T-helper 1 cell treated with Interleukin-12 subunit alpha and Interleukin-12 subunit beta and Interleukin-4 antibody, amounts not matched to agents 30 μg/mL and 1 μg/mL, for 36 hours (primary cell): ENCODE results near the gene KNDC1.

Experiments used
- H3K27ac Mint-ChIP-seq: one replicate; pipeline ENCODE4 v1.8.0; 2021; ENCODE audit warnings: mild to moderate bottlenecking, mixed read lengths
- H3K27me3 Mint-ChIP-seq: one replicate; pipeline ENCODE4 v1.8.0; 2021; ENCODE audit warnings: low read depth, mixed read lengths
- H3K36me3 Mint-ChIP-seq: one replicate; pipeline ENCODE4 v1.8.0; 2021; ENCODE audit warnings: low read depth, mixed read lengths
- H3K4me1 Mint-ChIP-seq: one replicate; pipeline ENCODE4 v1.8.0; 2021; ENCODE audit warnings: low read depth, mixed read lengths
- H3K4me3 Mint-ChIP-seq: one replicate; pipeline ENCODE4 v1.8.0; 2021; ENCODE audit warnings: mild to moderate bottlenecking, moderate library complexity, mixed read lengths
- H3K9me3 Mint-ChIP-seq: one replicate; pipeline ENCODE4 v1.8.0; 2021; ENCODE audit warnings: mixed read lengths

Gene KNDC1

DNA sequence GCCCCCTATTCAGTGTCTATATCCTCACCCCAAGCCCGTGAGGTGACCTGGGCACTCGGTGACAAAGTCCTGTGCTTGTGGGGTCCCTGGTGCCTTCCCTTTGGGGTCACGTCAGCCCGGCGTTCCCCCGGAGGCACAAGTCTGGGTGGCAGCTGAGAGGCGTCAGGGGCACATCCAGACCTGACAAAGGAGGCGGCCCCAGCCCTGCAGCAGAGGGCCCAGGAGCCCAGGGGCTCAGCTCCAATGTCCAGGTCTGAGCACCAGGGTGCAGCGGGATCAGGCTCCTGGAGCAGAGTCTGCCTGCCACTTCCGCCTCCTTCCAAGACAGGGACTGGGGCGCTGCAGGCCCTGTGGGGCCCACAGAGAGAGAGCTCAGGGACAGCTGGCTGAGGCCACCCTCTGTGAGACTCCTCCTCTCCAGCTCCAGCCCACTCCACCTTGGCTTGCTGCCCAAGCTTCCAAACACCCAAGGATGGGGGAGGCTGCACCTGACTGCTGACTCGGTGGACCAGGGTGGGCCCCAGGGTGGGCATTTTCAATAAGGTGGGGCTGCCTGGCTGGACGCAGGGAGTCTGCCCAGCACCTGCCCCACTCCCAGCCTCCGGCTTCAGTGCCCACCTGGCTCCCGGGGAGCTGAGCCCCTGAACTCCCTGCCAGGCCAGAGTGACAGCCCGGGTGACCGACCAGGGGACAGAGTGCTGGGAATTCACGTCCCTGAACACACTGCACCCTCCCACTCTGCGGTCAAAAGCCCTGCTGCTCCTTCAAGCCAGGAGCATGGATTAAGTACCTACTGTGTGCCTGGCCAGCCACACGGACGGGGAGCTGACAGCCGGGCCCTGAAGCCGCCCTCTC lies 1.0 kb upstream of the KNDC1 start:
- Mint-ChIP-seq H3K27ac (no peak overlapping the region), H3K36me3 (no peaks in the 10 kb centered on the region), H3K9me3 (no peaks in the 10 kb centered on the region), H3K4me1 (no peaks in the 10 kb centered on the region), H3K27me3 (peaks cover 7% of the 10 kb centered on the region), H3K4me3 (no peak overlapping the region)

- Mint-ChIP-seq H3K27me3 (peaks cover 7% of the 10 kb centered on the region), H3K36me3 (no peaks in the 10 kb centered on the region), H3K4me3 (no peak overlapping the region), H3K4me1 (no peaks in the 10 kb centered on the region), H3K9me3 (no peaks in the 10 kb centered on the region), H3K27ac (no peak overlapping the region)
Observed at GRCh38 chr10:133159611-133159949, 439 bp upstream of the KNDC1 start.

GRCh38 chr10:133160826-133161471 lies 930 bp downstream of the KNDC1 start:
- H3K4me1 Mint-ChIP-seq, result no peaks in the 10 kb centered on the region
- peaks cover 7% of the 10 kb centered on the region for H3K27me3 Mint-ChIP-seq
- H3K36me3 Mint-ChIP-seq, result no peaks in the 10 kb centered on the region
- no peak overlapping the region for H3K4me3 Mint-ChIP-seq
- H3K27ac Mint-ChIP-seq, result no peak overlapping the region
- no peaks in the 10 kb centered on the region for H3K9me3 Mint-ChIP-seq

DNA sequence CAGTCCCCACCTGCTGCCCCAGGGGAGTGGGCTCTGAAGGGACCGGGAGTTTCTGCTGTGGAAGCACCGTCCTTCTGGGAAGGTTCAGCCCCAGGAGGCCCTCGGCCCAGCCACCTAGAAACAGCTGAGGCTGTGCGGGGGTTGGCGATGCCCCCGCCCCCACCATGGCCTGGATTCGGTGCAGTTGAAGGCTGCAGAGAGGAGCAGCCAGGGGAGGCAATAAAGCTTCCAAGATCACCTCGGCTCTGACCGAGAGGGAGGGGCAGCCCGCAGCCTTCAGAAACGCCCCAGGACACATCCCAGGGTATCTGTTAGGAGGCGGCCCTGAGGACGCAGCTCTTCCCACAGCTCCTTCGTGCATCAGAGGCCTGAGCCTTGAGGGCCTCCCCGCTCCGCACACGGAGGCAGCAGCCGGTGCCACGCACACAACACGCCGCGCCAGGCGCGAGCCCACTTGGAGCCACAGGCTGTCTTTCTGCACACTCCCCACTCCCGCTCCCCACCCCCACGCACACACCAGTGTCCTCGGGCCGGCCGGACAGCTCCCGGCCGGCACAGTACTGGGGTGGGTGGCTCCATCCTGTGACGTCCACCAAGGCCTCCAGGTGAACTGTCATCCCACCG lies 1.6 kb downstream of the KNDC1 start:
- no peaks in the 10 kb centered on the region for H3K36me3 Mint-ChIP-seq
- no peak overlapping the region for H3K4me3 Mint-ChIP-seq
- H3K4me1 Mint-ChIP-seq, result no peaks in the 10 kb centered on the region
- peaks cover 7% of the 10 kb centered on the region for H3K27me3 Mint-ChIP-seq
- H3K27ac Mint-ChIP-seq, result no peak overlapping the region
- no peaks in the 10 kb centered on the region for H3K9me3 Mint-ChIP-seq

DNA sequence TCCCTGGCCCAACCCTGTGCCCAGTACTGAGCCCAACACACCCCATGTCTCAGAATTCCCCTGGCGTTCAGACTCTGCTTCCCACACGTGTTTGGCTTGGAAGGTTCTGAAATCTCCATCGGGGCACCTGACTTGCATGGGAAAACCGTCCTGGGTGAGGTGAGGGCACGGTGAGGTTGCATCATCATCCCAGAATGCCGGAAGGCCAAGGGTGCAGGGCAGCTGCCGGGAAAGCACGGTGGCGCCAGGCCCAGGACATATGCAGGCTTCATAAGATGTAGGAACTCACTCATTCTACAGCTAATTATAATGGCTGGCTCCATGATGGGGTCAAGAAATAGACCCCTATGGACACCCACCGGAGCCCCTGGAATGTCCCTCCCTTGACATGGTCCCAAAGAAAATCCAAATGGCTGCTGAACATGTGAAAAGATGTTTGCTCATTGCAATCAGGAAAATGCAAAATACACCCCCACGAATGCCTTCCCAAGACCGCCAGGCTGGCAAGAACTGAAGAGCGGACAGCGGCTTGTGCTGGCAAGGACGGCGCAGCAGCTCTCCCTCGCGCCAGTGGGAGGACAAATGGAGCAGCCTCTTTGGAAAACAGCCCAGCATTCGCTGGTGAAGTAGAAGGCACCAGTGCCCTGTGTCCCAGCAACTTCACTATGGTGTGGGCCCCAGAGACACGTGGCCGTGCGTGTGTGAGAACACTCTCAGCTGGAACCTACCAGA lies 2.3 kb downstream of the KNDC1 start:
- Mint-ChIP-seq H3K27me3 (peaks cover 6% of the 10 kb centered on the region), H3K4me1 (no peaks in the 10 kb centered on the region), H3K4me3 (no peak overlapping the region), H3K36me3 (no peaks in the 10 kb centered on the region), H3K9me3 (no peaks in the 10 kb centered on the region), H3K27ac (no peak overlapping the region)

DNA sequence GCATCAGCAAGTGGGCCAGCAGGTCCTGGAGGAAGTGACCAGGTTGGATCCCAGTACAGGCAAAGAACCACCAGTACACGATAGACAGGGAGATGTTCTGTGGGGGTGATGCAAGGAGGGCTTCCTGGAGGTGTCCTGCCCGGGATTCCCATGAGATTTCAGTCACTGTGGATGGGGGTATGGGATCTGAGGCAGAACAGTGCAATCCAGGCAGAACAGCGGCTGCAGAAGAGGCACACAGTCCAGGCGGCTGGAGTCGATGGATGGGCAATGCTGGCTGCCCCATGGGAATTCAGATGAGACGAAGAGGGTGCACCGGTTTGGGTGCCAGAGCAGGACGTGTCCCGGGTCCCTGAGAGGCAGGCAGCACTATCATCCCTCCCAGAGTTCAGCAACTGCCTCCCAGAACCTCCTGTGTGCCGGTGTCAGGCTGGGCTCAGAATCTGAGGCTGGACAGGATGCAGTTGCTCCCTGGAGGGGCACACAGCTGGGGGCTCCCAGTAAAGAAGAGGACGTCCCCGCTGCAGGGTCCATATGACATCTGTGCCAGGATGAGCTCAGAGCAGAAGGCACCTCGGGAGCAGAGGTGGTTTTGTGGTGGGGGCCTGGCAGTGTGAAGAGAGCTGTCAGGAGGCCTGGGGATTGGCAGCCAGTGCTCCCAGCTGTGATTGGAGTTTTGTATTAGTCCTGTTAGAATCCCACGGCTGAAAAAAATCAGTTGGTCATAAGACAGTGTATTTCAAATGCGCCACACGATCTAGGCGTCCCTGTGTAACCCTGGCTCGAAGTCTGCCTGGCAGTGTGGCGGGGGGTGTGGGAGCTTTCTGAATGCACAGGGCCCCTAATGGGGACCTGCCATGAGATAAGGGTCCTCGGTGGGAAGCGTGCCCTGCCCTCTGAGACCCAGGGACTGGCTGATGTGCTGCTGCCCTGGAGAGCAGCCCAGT lies 3.2 kb downstream of the KNDC1 start:
- Mint-ChIP-seq H3K27ac (no peak overlapping the region), H3K27me3 (peaks cover 4% of the 10 kb centered on the region), H3K4me3 (no peak overlapping the region), H3K9me3 (no peaks in the 10 kb centered on the region), H3K4me1 (no peaks in the 10 kb centered on the region), H3K36me3 (no peaks in the 10 kb centered on the region)

GRCh38 chr10:133163889-133164815 lies 4.1 kb downstream of the KNDC1 start:
- H3K4me3 Mint-ChIP-seq, result no peak overlapping the region
- no peaks in the 10 kb centered on the region for H3K36me3 Mint-ChIP-seq
- H3K9me3 Mint-ChIP-seq, result no peaks in the 10 kb centered on the region
- no peak overlapping the region for H3K27ac Mint-ChIP-seq
- no peaks in the 10 kb centered on the region for H3K4me1 Mint-ChIP-seq
- peaks cover 4% of the 10 kb centered on the region for H3K27me3 Mint-ChIP-seq

DNA sequence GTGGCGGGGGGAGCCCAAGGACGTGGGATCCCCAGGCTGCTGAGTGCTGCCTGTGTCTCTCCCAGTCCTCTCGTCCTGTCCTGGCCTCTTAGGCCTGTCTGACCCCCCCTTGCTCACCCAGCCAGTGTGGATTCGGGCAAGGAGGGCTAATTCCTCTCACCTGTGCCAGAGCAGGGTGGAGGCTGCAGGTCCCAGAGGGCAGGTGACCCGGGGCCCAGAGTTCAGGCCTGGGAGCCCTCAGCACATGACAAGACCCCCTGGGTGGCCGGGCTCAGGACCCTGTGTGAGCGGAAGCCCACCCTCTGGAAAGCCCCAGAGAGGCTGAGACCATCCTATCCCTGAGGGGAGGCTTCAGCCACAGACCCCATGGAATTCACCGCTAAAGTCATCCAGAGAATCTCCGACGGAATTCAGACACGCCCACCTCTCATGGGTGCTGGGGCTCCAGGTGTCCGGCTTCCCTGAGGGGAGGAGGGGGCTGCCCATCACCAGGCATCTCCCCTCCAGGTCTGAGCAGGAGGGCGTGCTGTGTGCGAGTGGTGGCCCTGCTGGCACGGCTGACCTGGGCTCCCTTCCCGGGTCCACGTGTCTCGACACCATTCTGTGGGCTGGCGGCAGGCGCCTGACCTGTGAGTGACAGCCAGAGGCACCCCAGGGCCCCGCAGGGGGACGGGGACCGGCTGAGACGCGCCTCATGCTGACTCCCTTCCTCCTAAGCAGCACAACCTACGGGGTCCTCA lies 5.0 kb downstream of the KNDC1 start:
- peaks cover 4% of the 10 kb centered on the region for H3K27me3 Mint-ChIP-seq
- H3K4me1 Mint-ChIP-seq, result no peaks in the 10 kb centered on the region
- H3K27ac Mint-ChIP-seq, result no peak overlapping the region
- H3K36me3 Mint-ChIP-seq, result no peaks in the 10 kb centered on the region
- H3K4me3 Mint-ChIP-seq, result no peak overlapping the region
- H3K9me3 Mint-ChIP-seq, result no peaks in the 10 kb centered on the region

DNA sequence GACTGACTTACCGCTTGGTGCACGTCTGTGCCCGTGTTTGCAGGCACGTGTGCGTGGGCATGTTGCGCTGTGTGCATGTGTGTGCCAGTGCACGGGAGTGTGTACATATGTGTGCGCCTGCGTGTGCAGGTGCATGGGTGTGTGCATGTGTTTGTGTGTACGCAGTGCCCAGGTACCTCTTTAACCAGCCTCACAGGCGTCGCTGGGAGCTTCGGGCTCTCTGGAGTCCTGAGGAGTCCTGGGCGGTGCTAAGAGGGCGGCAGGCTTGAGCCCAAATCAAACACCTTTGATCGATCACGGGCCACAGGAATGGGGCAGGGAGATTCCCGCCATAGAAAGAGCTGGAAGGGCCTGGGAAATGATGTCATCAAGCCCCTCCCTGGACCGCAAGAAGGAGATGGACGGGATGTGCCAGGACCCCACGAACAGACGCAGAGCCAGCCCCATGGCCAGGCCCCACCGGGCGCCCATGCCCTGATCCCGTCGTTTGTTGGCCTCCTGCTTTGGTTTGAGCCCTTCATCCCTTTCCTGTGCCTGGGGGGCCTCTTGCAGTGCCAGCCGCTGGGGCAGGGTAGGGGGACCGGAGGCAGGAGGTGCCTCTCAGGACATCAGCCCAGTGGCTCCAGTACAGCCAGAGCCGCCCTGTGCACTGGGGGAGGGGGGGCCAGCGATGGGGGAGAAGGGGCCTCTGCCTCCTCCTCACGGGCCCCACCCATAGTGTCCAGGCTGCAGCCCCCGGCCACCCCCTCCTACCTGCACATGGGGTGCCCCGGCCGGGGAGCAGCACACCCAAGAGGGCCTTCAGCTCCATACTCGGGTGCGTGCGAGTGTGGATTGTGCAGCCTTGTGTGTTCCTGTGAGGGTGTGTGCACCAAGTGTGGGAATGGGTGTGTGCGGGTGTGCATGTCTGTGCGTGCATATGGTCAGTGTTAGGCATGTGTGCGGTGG lies 5.8 kb downstream of the KNDC1 start:
- Mint-ChIP-seq H3K9me3 (no peaks in the 10 kb centered on the region), H3K4me3 (no peak overlapping the region), H3K36me3 (no peaks in the 10 kb centered on the region), H3K27me3 (peaks cover 4% of the 10 kb centered on the region), H3K4me1 (no peaks in the 10 kb centered on the region), H3K27ac (no peak overlapping the region)

GRCh38 chr10:133166504-133166827 lies 6.4 kb downstream of the KNDC1 start:
- no peaks in the 10 kb centered on the region for H3K4me1 Mint-ChIP-seq
- no peaks in the 10 kb centered on the region for H3K36me3 Mint-ChIP-seq
- H3K27me3 Mint-ChIP-seq, result no peaks in the 10 kb centered on the region
- no peak overlapping the region for H3K4me3 Mint-ChIP-seq
- no peaks in the 10 kb centered on the region for H3K9me3 Mint-ChIP-seq
- no peak overlapping the region for H3K27ac Mint-ChIP-seq

- H3K9me3 Mint-ChIP-seq, result no peaks in the 10 kb centered on the region
- H3K36me3 Mint-ChIP-seq, result no peaks in the 10 kb centered on the region
- H3K27ac Mint-ChIP-seq, result no peak overlapping the region
- H3K4me1 Mint-ChIP-seq, result no peaks in the 10 kb centered on the region
- H3K4me3 Mint-ChIP-seq, result no peak overlapping the region
- no peaks in the 10 kb centered on the region for H3K27me3 Mint-ChIP-seq
Observed at GRCh38 chr10:133166828-133167692, 7.0 kb downstream of the KNDC1 start.
